ENCODE data around the gene EXPH5. TPM values are rescaled to one million over a fixed set of nuclear protein-coding genes. Genes with fewer than 3 reads are reported as not detected.

The EXPH5 gene
- total and polyA plus RNA-seq, 2 of the 8 experiments (the other 6 are each of a cell fraction or from before 2014, with no cell fraction given), result 1.1 to 11.5 TPM

DNA sequence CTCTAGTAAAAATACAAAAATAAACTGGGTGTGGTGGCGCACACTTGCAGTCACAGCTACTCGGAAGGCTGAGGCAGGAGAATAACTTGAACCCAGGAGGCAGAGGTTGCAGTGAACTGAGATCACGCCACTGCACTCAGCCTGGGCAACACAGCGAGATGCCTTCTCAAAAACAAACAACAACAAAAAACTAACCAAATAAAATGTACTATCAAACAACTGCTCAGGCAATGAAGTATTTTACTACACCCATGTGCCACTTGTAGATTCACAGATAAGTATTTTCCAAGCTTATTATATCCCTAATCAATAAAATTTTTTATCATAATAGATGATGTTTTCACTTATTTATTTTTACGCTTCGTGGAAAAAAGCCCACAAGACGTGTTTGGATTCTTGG, 127.2 kb downstream of the EXPH5 start:
- no peaks in the 10 kb centered on the region for H3K9me3 ChIP-seq (ENCODE audit: insufficient read depth in 2 of 2, low read depth in 1 of 2, low read length in 1 of 2)
- no peaks in the 10 kb centered on the region; a peak in 1 of 7 replicates for H3K4me1 ChIP-seq (replicated peaks in 1 of 4; ENCODE audit: control insufficient read depth in 3 of 4, insufficient read depth in 4 of 4, low read length in 3 of 4)
- peaks cover 3% of the 10 kb centered on the region for H3K23me2 ChIP-seq (ENCODE audit: low read depth, low read length)
- H3K27ac ChIP-seq (ENCODE audit: low read depth, low read length), result peak overlapping the region; percentile 96; the same call in 1 of the 2 replicates
- no peak overlapping the region for H4K5ac ChIP-seq (ENCODE audit: insufficient read length, low read depth, low read length)
- H3K27me3 ChIP-seq (replicated peaks in 1 of 4; ENCODE audit: control insufficient read depth in 3 of 4, extremely low read depth in 1 of 4, insufficient read depth in 3 of 4, low read length in 3 of 4), result no peaks in the 10 kb centered on the region
- H2BK15ac ChIP-seq (ENCODE audit: low read length), result no peak overlapping the region
- no peaks in the 10 kb centered on the region for H3K36me3 ChIP-seq (ENCODE audit: control insufficient read depth in 2 of 4, insufficient read depth in 4 of 4, low read length in 3 of 4)
- H2BK5ac ChIP-seq (ENCODE audit: low read depth, low read length), result no peak overlapping the region
- H3K9ac ChIP-seq (replicated peaks in 1 of 4; ENCODE audit: extremely low read depth in 1 of 4, low read depth in 3 of 4, low read length in 3 of 4), result peak overlapping the region in 3 of 4 experiments; percentile 95 to 99 (median 98); a peak in 5 of 7 replicates
- H2AK5ac ChIP-seq (ENCODE audit: low read depth, low read length), result no peak overlapping the region
- no peak overlapping the region for H3K23ac ChIP-seq (ENCODE audit: insufficient read length)
- H3K79me2 ChIP-seq (ENCODE audit: control insufficient read depth in 1 of 2, insufficient read depth in 2 of 2, low read length in 2 of 2), result no peaks in the 10 kb centered on the region
- H3K56ac ChIP-seq (replicated peaks; ENCODE audit: insufficient read length, low read depth, low read length), result no peak overlapping the region
- H2AFZ ChIP-seq (ENCODE audit: low read length), result peak overlapping the region; percentile 99; the same call in 1 of the 2 replicates
- no peak overlapping the region for H3K4ac ChIP-seq (replicated peaks; ENCODE audit: insufficient read length, low read depth, low read length)
- H3K14ac ChIP-seq (ENCODE audit: insufficient read length), result no peak overlapping the region
- no peaks in the 10 kb centered on the region for H3K79me1 ChIP-seq (ENCODE audit: low read depth, low read length)
- H2BK120ac ChIP-seq (replicated peaks; ENCODE audit: low read depth, low read length), result no peak overlapping the region
- no peak overlapping the region for H3K18ac ChIP-seq (ENCODE audit: extremely low read depth, low read length)
- DNase-seq (ENCODE audit: low read depth in 1 of 2, low spot score in 2 of 2) (no peak), FAIRE-seq (no peak)
- no peak overlapping the region for H2BK12ac ChIP-seq (ENCODE audit: low read depth, low read length)
- ChIA-PET CTCF (ENCODE audit: partially characterized antibody) (no interaction called here), POLR2A (ENCODE audit: partially characterized antibody) (interaction anchor here (0.7 to 1.2 kb wide), 4 partner anchors 32 to 182 kb away, joined by 3 to 4 read pairs (median 3); partner anchors contain the start of gene POGLUT3)
- H4K8ac ChIP-seq (ENCODE audit: extremely low read depth, insufficient read depth, low read length), result no peak overlapping the region; the same call in 1 of the 2 replicates
- H4K20me1 ChIP-seq (replicated peaks in 1 of 2; ENCODE audit: control insufficient read depth in 1 of 2, insufficient read depth in 2 of 2, low read length in 2 of 2), result no peaks in the 10 kb centered on the region
- H2BK20ac ChIP-seq (ENCODE audit: low read length), result no peak overlapping the region
- WGBS, 2 experiments (ENCODE audit: extremely low coverage in 1 of 2, insufficient coverage in 1 of 2, insufficient read length in 1 of 2, insufficient replicate concordance in 2 of 2, low coverage in 1 of 2, low lambda C conversion rate in 2 of 2, missing lambda C conversion rate in 1 of 2), result 73% methylated on average over 7 of the region's 7 CpGs; no CpG with 5 or more reads in 1 of the 2 experiments
- H3K4me3 ChIP-seq (ENCODE audit: extremely low read depth in 1 of 4, insufficient read depth in 2 of 4, low read depth in 3 of 4, low read length in 4 of 4), result peak overlapping the region; percentile 62 to 89 (median 78)
- no peak for TF ChIP-seq KDM4A (IDR thresholded peaks at IDR 0.05; ENCODE audit: low read depth, low read length, severe bottlenecking)
- TF ChIP-seq, protein P1, sequence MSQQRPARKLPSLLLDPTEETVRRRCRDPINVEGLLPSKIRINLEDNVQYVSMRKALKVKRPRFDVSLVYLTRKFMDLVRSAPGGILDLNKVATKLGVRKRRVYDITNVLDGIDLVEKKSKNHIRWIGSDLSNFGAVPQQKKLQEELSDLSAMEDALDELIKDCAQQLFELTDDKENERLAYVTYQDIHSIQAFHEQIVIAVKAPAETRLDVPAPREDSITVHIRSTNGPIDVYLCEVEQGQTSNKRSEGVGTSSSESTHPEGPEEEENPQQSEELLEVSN (IDR thresholded peaks at IDR 0.05), result no peak
- no peak for TF ChIP-seq EP300 (IDR thresholded peaks at IDR 0.05; ENCODE audit: borderline replicate concordance in 1 of 2, low read depth in 2 of 2, low read length in 2 of 2)
- no peak for TF ChIP-seq BCL11A (IDR thresholded peaks at IDR 0.05; ENCODE audit: low read depth in 2 of 2, low read length in 2 of 2)
- TF ChIP-seq EGR1 (IDR thresholded peaks at IDR 0.05; ENCODE audit: borderline replicate concordance, low read depth, low read length), result no peak
- TF ChIP-seq JUN (IDR thresholded peaks at IDR 0.05; ENCODE audit: low read depth, low read length), result no peak
- no peak for TF ChIP-seq RNF2 (IDR thresholded peaks at IDR 0.05; ENCODE audit: borderline replicate concordance, low read depth, low read length, missing control alignments, poor library complexity, severe bottlenecking)
- TF ChIP-seq TCF12 (IDR thresholded peaks at IDR 0.05; ENCODE audit: low read depth, low read length), result no peak
- no peak for TF ChIP-seq TAF1 (IDR thresholded peaks at IDR 0.05; ENCODE audit: low read depth, low read length)
- TF ChIP-seq CBX8 (IDR thresholded peaks at IDR 0.05; ENCODE audit: borderline replicate concordance, low read depth, low read length), result no peak
- peak overlapping the region; percentile 65 to 93 for H3K4me2 ChIP-seq (ENCODE audit: insufficient read depth in 1 of 2, low read depth in 2 of 2, low read length in 2 of 2)
- H4K91ac ChIP-seq (replicated peaks; ENCODE audit: insufficient read length, low read length), result no peak overlapping the region
